Liver (tissue), 3 donors: ENCODE results near the gene DNPH1.

Experiments
- EGR1 ChIP-seq, 2 donors: IDR thresholded peaks; 2 replicates each; pipeline ENCODE4 v1.6.1; 2016 to 2018; ENCODE audit warnings: antibody characterized with exemption in 2 of 2, low read depth in 2 of 2
- GABPA ChIP-seq, 2 donors: IDR thresholded peaks in 1 of 2; conservative IDR thresholded peaks in 1 of 2; 2 replicates each; pipeline ENCODE4 v1.6.1; 2016; ENCODE audit warnings: antibody characterized with exemption in 2 of 2, mild to moderate bottlenecking in 1 of 2, moderate library complexity in 1 of 2
- TF ChIP-seq, protein P1 (sequence below): fragments of 150-350 bp; IDR thresholded peaks from 2 replicates; pipeline ENCODE4 v1.5.1; 2017; ENCODE audit warnings: improper control_type of control experiment, low read depth, low read length; ENCODE audit not compliant: missing input control
- donor health status: healthy.
- donor health status: healthy.

DNA sequence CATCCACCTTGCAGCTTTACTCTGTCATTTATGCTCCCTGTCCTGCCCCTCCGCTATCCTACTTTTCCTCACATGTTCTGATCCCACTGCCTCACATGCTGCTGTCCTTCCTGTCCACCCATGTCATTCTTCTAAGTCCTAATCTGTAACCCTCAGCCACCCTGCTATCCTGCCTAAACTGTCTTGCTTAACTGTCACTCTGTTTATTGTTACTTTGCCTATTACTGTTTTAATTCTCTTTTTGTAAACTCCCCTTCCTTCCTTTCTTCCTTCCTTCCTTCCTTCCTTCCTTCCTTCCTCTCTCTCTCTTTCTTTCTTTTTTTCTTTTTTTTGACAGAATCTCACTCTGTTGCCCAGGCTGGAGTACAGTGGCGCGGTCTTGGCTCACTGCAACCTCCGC lies 45.8 kb downstream of the DNPH1 start:
- TF ChIP-seq GABPA (IDR thresholded peaks at IDR 0.05 in 1 of 2, conservative IDR thresholded peaks at IDR 0.05 in 1 of 2), result no peak
- no peak for TF ChIP-seq EGR1 (IDR thresholded peaks at IDR 0.05; ENCODE audit: low read depth in 2 of 2)
- TF ChIP-seq, protein P1, sequence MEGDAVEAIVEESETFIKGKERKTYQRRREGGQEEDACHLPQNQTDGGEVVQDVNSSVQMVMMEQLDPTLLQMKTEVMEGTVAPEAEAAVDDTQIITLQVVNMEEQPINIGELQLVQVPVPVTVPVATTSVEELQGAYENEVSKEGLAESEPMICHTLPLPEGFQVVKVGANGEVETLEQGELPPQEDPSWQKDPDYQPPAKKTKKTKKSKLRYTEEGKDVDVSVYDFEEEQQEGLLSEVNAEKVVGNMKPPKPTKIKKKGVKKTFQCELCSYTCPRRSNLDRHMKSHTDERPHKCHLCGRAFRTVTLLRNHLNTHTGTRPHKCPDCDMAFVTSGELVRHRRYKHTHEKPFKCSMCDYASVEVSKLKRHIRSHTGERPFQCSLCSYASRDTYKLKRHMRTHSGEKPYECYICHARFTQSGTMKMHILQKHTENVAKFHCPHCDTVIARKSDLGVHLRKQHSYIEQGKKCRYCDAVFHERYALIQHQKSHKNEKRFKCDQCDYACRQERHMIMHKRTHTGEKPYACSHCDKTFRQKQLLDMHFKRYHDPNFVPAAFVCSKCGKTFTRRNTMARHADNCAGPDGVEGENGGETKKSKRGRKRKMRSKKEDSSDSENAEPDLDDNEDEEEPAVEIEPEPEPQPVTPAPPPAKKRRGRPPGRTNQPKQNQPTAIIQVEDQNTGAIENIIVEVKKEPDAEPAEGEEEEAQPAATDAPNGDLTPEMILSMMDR, result no peak
